ENCODE results near the gene OTX1. TPM values are rescaled to one million over a fixed set of nuclear protein-coding genes. Genes with fewer than 3 reads are reported as not detected.

OTX1 gene
- total and polyA plus RNA-seq, 2 of the 4 experiments (the other 2 are of a cell fraction), result 0.03 TPM; not detected in 1

- ChIA-PET POLR2A (ENCODE audit: unreplicated experiment) (no interaction called here), CTCF (no interaction called here)
- H2BK15ac ChIP-seq (ENCODE audit: low read depth, low read length), result no peak overlapping the region
- dilution Hi-C loops (cut with HindIII; ENCODE audit: low sequenced_read_pairs, unreplicated experiment), result no loop called here
- H3K27me3 ChIP-seq (ENCODE audit: control insufficient read depth, insufficient read depth, low read length), result no peaks in the 10 kb centered on the region
- H3K18ac ChIP-seq (ENCODE audit: low read depth, low read length), result no peak overlapping the region
- no peak overlapping the region for H2AFZ ChIP-seq (replicated peaks; ENCODE audit: low read length, poor library complexity)
- no peak overlapping the region for H3K27ac ChIP-seq (ENCODE audit: insufficient read depth, low read length)
- no peaks in the 10 kb centered on the region for H4K20me1 ChIP-seq (ENCODE audit: insufficient read depth, low read length)
- H2AK5ac ChIP-seq (ENCODE audit: low read depth, low read length), result no peak overlapping the region
- H3K36me3 ChIP-seq (ENCODE audit: control insufficient read depth, insufficient read depth, low read length), result no peaks in the 10 kb centered on the region
- TF ChIP-seq MXI1 (IDR thresholded peaks at IDR 0.05; ENCODE audit: borderline replicate concordance, low read depth, low read length), result no peak
- TF ChIP-seq FOS (IDR thresholded peaks at IDR 0.05; ENCODE audit: low read depth, low read length), result no peak
- TF ChIP-seq CEBPB (IDR thresholded peaks at IDR 0.05; ENCODE audit: low read depth, low read length), result no peak
- no peak for TF ChIP-seq BHLHE40 (IDR thresholded peaks at IDR 0.05; ENCODE audit: low read depth, low read length)
- TF ChIP-seq ELK1 (IDR thresholded peaks at IDR 0.05; ENCODE audit: borderline replicate concordance, low read depth, low read length), result no peak
- no peak for TF ChIP-seq MAFK (IDR thresholded peaks at IDR 0.05; ENCODE audit: low read depth, low read length)
- no peak for TF ChIP-seq USF2 (IDR thresholded peaks at IDR 0.05; ENCODE audit: low read depth, low read length)
- no peak for TF ChIP-seq CHD1 (IDR thresholded peaks at IDR 0.05; ENCODE audit: low read depth, low read length)
- H3K9ac ChIP-seq (ENCODE audit: low read depth, low read length), result no peak overlapping the region
- H2AK9ac ChIP-seq (replicated peaks; ENCODE audit: low read depth, low read length, poor library complexity), result no peak overlapping the region
- no peaks in the 10 kb centered on the region for H3K9me3 ChIP-seq (ENCODE audit: control insufficient read depth, insufficient read depth, low read length)
- H3K9me1 ChIP-seq (ENCODE audit: insufficient read depth, low read length), result peaks cover 3% of the 10 kb centered on the region; the same call in 1 of the 2 replicates
- no peaks in the 10 kb centered on the region for H3K4me1 ChIP-seq (ENCODE audit: control insufficient read depth, insufficient read depth, low read length)
- H3K14ac ChIP-seq (replicated peaks; ENCODE audit: low read depth, low read length), result no peak overlapping the region
- DNase-seq, result no peak
- no peak overlapping the region for H3K4me2 ChIP-seq (ENCODE audit: low read depth, low read length)
- no peak overlapping the region for H3K23ac ChIP-seq (ENCODE audit: low read depth, low read length)
- H4K91ac ChIP-seq (ENCODE audit: insufficient read depth, low read depth, low read length), result no peak overlapping the region
- H3K56ac ChIP-seq (ENCODE audit: extremely low read depth, insufficient read depth, low read length), result no peak overlapping the region
- no peak overlapping the region for H3K4ac ChIP-seq (ENCODE audit: low read depth, low read length)
- no CpG with 5 or more reads among the region's 4 CpGs for WGBS, 2 experiments (ENCODE audit: extremely low coverage in 2 of 2, insufficient read length in 1 of 2)
- intact Hi-C loops (cut with micrococcal nuclease), result no loop called here
- H2BK5ac ChIP-seq (ENCODE audit: low read depth, low read length, poor library complexity, severe bottlenecking), result no peak overlapping the region
- in situ Hi-C loops (cut with MboI; ENCODE audit: low sequenced_read_pairs), result loop anchor here (25.0 kb wide), 1 partner anchor 572 kb away; no protein-coding TSS in a partner anchor
- no peak overlapping the region for H4K8ac ChIP-seq (ENCODE audit: low read depth in 2 of 2, low read length in 2 of 2)
- H3K79me1 ChIP-seq (ENCODE audit: low read depth in 1 of 2, low read length in 2 of 2), result no peaks in the 10 kb centered on the region; a peak in 1 of 4 replicates
- no peak overlapping the region for H3K4me3 ChIP-seq (ENCODE audit: insufficient read depth, low read depth, low read length)
- ATAC-seq (ENCODE audit: low read depth), result no peak
- BruUV-seq (replicated peaks), result no TSS peak
- no peak overlapping the region for H4K5ac ChIP-seq (ENCODE audit: low read depth, low read length)
- no peak overlapping the region for H2BK20ac ChIP-seq (ENCODE audit: low read depth, low read length)
- H2BK120ac ChIP-seq (ENCODE audit: low read depth, low read length), result no peak overlapping the region
These were observed 16.1 kb upstream of the OTX1 start for GRCh38 chr2:63034526-63034925.

All from IMR-90 (cell line).